ENCODE measurements around the gene PDZD7.
A peak's percentile ranks its signal among the peaks of the same experiment; 100 is the strongest.

The PDZD7 gene

GRCh38 chr10:100979791-100980272 lies 51.1 kb downstream of the PDZD7 start:
- TF ChIP-seq POLR2AphosphoS5 (IDR thresholded peaks at IDR 0.05; ENCODE audit: low read depth) (no peak), CTCF (IDR thresholded peaks at IDR 0.05; ENCODE audit: insufficient read depth, low read length) (no peak), SPI1 (IDR thresholded peaks at IDR 0.05; ENCODE audit: borderline replicate concordance, low read depth) (no peak), REST (IDR thresholded peaks at IDR 0.05; ENCODE audit: insufficient replicate concordance, low read depth) (no peak), GABPA (IDR thresholded peaks at IDR 0.05; ENCODE audit: low read depth) (no peak)
- H3K27ac ChIP-seq (replicated peaks): no peak overlapping the region
- no peak overlapping the region for H3K4me3 ChIP-seq (replicated peaks; ENCODE audit: insufficient read depth, low read length)
- H3K27me3 ChIP-seq (ENCODE audit: insufficient read depth, poor library complexity, severe bottlenecking): no peaks in the 10 kb centered on the region
- DNase-seq (ENCODE audit: low read depth in 1 of 2, low spot score in 1 of 2): no peak

GRCh38 chr10:100978901-100979195 lies 52.1 kb downstream of the PDZD7 start:
- no peak overlapping the region for H3K27ac ChIP-seq (replicated peaks)
- TF ChIP-seq GABPA (IDR thresholded peaks at IDR 0.05; ENCODE audit: low read depth) (no peak), CTCF (IDR thresholded peaks at IDR 0.05; ENCODE audit: insufficient read depth, low read length) (no peak), REST (IDR thresholded peaks at IDR 0.05; ENCODE audit: insufficient replicate concordance, low read depth) (no peak), POLR2AphosphoS5 (IDR thresholded peaks at IDR 0.05; ENCODE audit: low read depth) (no peak), SPI1 (IDR thresholded peaks at IDR 0.05; ENCODE audit: borderline replicate concordance, low read depth) (no peak)

GRCh38 chr10:100978121-100978900 lies 52.6 kb downstream of the PDZD7 start:
- Histone ChIP-seq H3K4me3 (replicated peaks; ENCODE audit: insufficient read depth, low read length) (no peak overlapping the region), H3K27me3 (ENCODE audit: insufficient read depth, poor library complexity, severe bottlenecking) (no peaks in the 10 kb centered on the region), H3K27ac (replicated peaks) (no peak overlapping the region)
- no peak for DNase-seq (ENCODE audit: low read depth in 1 of 2, low spot score in 1 of 2)
- TF ChIP-seq SPI1 (IDR thresholded peaks at IDR 0.05; ENCODE audit: borderline replicate concordance, low read depth) (no peak), REST (IDR thresholded peaks at IDR 0.05; ENCODE audit: insufficient replicate concordance, low read depth) (no peak), GABPA (IDR thresholded peaks at IDR 0.05; ENCODE audit: low read depth) (no peak), POLR2AphosphoS5 (IDR thresholded peaks at IDR 0.05; ENCODE audit: low read depth) (0 out of 2 replicates have a peak, but pooled peaks have one; percentile 9), CTCF (IDR thresholded peaks at IDR 0.05; ENCODE audit: insufficient read depth, low read length) (no peak)

More at GRCh38 chr10:100978901-100979195, 52.1 kb downstream of the PDZD7 start:
- no peak for DNase-seq (ENCODE audit: low read depth in 1 of 2, low spot score in 1 of 2)
- H3K27me3 ChIP-seq (ENCODE audit: insufficient read depth, poor library complexity, severe bottlenecking): no peaks in the 10 kb centered on the region
- H3K4me3 ChIP-seq (replicated peaks; ENCODE audit: insufficient read depth, low read length): no peak overlapping the region
